Mucosa of descending colon (tissue), 3 donors: ENCODE measurements around the gene NME4. TPM values are rescaled to one million over a fixed set of nuclear protein-coding genes. Genes with fewer than 3 reads are reported as not detected.
A peak's percentile ranks its signal among the peaks of the same experiment; 100 is the strongest.

Source experiments
- ATAC-seq: fragments of 200-7000 bp; cut with Tn5 transposase; one replicate; pipeline ENCODE4 v1.9.1; 2020; ENCODE audit warnings: mild to moderate bottlenecking, moderate library complexity
- DNase-seq, 3 donors: peaks; one replicate each; pipeline ENCODE4 v3.0.0-alpha.2; 2020
- H3K36me3 ChIP-seq: fragments of 200-600 bp; one replicate; pipeline ENCODE4 v1.8.0; 2021; ENCODE audit warnings: low read depth, mild to moderate bottlenecking
- H3K4me1 ChIP-seq: fragments of 200-600 bp; one replicate; pipeline ENCODE4 v1.8.0; 2021; ENCODE audit warnings: low read depth, mild to moderate bottlenecking
- H3K4me3 ChIP-seq: fragments of 200-600 bp; one replicate; pipeline ENCODE4 v1.8.0; 2021; ENCODE audit warnings: mild to moderate bottlenecking
- H3K9me3 ChIP-seq: fragments of 200-600 bp; one replicate; pipeline ENCODE4 v1.8.0; 2021; ENCODE audit warnings: mild to moderate bottlenecking
- intact Hi-C, 2 donors: fragments of 100-400 bp; cut with DNase I in 1 of 2; cut with micrococcal nuclease in 1 of 2; formaldehyde crosslinking; loops; one replicate each; pipeline versions ENCODE4 v1.11.0 to v1.11.1; 2022; cut with DNase I, micrococcal nuclease
- total RNA-seq, 3 donors: library from RNA; stranded (reverse); fragmentation: NEBNext Ultra II Directional in 2 of 3; extraction: Animal tissue kit (Norgen Biotek cat#: 25700) in 2 of 3; gene quantifications; one replicate each; pipeline versions ENCODE4 v1.2.1 to v1.2.4, GENCODE V29; 2021 to 2023
- TF ChIP-seq, protein P1 (sequence below): fragments of 200-600 bp; IDR thresholded peaks from one replicate; pipeline ENCODE4 v1.8.0; 2022; ENCODE audit warnings: antibody characterized with exemption, mild to moderate bottlenecking
- donor health status: DM: no; HTN: no; CAD: no; lungs with moderate emphysema.
- donor health status: DM: no; HTN: no; CAD: no.
- donor health status: DM: no; HTN: yes; CAD: no.

The NME4 gene
- total RNA-seq, 3 donors from 2014 or later = 24.5 to 125 (median 43.6) TPM

DNA sequence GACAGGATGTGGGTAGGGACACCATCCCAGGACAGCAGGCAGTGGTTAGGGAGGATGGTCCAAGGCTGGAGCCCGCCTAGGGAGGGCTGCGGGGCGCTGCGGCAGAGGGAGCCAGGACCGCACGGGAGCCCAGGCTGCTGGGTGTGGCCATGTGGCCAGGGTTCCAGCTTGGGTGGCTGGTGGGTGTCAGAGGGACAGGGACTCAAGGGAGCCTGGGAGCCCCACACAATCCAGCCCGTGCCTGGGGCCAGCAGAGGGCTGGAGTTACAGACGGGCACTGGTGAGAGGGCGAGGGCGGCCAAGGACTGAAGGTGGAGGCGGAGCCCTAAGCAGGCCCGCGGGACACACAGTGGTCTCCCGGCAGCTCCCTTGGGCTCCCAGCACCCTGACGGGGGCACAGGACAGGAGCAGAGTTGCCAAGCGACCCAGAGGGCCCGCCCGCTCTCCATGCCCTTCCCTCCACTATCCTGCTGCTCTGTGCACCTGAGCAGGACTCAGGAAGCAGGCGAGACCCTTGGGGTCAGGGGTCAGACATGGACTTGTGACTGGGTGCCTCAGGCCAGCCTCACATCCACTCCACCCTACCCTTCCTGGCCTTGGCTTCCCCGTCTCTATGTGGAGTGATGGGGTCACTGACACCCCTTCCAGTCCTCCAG, 33.8 kb upstream of the NME4 start:
- Histone ChIP-seq H3K4me1 (peaks cover 4% of the 10 kb centered on the region), H3K9me3 (no peaks in the 10 kb centered on the region), H3K36me3 (no peaks in the 10 kb centered on the region), H3K4me3 (no peak overlapping the region)
- intact Hi-C loops = no loop called here
- DNase-seq = peak in 2 of 3 donors; percentile 25 to 43
- ATAC-seq = no peak
- TF ChIP-seq, protein P1, sequence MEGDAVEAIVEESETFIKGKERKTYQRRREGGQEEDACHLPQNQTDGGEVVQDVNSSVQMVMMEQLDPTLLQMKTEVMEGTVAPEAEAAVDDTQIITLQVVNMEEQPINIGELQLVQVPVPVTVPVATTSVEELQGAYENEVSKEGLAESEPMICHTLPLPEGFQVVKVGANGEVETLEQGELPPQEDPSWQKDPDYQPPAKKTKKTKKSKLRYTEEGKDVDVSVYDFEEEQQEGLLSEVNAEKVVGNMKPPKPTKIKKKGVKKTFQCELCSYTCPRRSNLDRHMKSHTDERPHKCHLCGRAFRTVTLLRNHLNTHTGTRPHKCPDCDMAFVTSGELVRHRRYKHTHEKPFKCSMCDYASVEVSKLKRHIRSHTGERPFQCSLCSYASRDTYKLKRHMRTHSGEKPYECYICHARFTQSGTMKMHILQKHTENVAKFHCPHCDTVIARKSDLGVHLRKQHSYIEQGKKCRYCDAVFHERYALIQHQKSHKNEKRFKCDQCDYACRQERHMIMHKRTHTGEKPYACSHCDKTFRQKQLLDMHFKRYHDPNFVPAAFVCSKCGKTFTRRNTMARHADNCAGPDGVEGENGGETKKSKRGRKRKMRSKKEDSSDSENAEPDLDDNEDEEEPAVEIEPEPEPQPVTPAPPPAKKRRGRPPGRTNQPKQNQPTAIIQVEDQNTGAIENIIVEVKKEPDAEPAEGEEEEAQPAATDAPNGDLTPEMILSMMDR = no peak

DNA sequence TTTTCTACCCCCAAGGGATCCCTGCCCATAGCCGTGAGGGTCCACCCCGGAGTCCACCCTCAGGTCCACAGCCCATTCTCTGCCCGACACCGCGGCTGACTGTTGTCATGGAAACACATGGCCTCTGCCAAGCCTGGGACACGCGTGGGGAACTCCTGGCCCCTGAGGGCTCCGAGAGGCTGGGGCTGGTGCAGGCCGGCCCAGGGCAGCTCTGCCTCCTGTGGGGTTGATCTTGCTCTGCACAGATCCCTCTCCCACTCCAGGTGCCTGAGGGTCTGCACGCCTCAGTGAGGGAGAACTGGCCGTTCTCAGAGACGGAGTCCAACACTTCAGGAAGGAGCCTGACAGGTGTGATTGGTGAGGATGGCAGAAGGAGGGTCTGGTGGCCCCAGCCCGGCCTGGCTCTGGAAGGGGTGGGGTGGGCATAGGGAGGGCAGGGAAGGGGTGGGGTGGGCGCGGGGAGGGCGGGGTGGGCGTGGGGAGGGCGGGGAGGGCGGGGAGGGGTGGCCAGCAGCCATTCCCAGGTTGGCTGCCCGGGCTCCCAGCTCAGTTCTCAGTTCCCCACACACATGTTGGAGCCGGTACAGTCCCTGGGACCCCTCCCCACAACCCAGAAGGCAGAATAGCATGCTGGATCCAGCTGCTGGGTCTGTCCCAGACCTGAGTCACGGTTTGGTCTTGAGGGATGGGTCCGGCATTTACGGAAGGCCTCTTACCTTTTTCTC, 33.1 kb upstream of the NME4 start:
- intact Hi-C loops = no loop called here
- no peaks in the 10 kb centered on the region for H3K36me3 ChIP-seq
- ATAC-seq (no peak), DNase-seq (peak in 2 of 3 donors; percentile 25 to 40)
- H3K9me3 ChIP-seq = no peaks in the 10 kb centered on the region
- TF ChIP-seq, protein P1 = no peak
- no peak overlapping the region for H3K4me3 ChIP-seq
- H3K4me1 ChIP-seq = peaks cover 4% of the 10 kb centered on the region

DNA sequence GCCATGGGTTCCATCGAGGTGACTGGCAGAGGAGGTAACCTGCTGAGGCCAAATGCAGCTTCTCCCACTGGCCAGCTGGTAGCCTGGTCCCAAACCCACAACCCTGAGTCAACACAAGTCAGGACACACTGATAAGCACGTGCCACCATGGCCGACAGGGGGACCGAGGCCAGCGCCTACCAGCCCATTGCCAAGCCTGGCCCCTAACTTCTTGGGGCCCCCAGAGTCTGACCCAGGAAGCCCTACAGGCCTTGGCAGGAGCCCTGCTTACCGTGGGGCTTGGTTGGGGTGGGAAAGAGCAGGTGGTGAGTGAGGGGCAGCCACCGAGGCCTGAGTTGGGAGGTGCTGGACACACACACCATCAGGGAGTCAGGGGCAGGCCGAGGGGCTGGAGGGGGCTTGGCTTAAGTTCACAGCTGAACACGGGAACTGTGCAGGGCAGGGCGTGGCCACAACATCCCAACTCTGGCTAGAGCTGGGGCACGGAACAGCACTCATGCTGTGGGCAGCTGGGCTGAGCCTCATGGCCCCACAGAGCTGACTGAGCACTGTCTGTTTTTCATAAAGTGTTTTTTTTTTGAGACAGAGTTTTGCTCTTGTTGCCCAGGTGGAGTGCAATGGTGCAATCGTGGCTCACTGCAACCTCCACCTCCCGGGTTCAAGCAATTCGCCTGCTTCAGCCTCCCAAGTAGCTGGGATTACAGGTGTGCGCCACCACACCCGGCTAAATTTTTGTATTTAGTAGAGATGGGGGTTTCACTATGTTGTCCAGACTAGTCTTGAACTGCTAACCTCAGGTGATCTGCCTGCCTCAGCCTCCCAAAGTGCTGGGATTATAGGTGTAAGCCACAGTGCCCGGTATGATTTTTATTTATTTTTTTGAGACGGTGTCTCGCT, 32.2 kb upstream of the NME4 start:
- Histone ChIP-seq H3K9me3 (no peaks in the 10 kb centered on the region), H3K36me3 (no peaks in the 10 kb centered on the region), H3K4me1 (peaks cover 8% of the 10 kb centered on the region), H3K4me3 (no peak overlapping the region)
- TF ChIP-seq, protein P1 = no peak
- intact Hi-C loops = no loop called here
- DNase-seq = peak in 2 of 3 donors; percentile 27 to 51
- no peak for ATAC-seq

DNA sequence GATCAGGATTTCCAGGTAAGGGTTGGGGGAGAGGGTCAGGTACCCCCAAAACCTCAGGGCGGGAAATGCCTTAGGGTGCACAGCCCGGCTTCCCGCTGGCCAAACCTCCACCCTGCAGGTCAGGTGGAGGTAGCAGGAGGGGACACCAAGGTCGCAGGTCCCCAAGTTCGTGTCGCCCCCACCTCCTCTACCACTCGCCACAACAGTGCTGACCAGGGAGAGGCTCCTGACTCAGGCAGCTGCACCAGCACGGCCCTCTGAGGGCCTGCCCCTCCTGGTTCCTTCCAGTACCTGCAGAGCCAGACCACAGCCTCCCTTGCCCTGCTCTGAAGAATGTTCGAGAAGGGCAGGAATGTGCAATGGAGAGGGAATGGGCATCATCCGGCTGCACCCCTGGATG, 30.5 kb upstream of the NME4 start:
- H3K4me1 ChIP-seq = peaks cover 15% of the 10 kb centered on the region
- intact Hi-C loops = no loop called here
- peak in 1 of 3 donors; percentile 31 for DNase-seq

DNA sequence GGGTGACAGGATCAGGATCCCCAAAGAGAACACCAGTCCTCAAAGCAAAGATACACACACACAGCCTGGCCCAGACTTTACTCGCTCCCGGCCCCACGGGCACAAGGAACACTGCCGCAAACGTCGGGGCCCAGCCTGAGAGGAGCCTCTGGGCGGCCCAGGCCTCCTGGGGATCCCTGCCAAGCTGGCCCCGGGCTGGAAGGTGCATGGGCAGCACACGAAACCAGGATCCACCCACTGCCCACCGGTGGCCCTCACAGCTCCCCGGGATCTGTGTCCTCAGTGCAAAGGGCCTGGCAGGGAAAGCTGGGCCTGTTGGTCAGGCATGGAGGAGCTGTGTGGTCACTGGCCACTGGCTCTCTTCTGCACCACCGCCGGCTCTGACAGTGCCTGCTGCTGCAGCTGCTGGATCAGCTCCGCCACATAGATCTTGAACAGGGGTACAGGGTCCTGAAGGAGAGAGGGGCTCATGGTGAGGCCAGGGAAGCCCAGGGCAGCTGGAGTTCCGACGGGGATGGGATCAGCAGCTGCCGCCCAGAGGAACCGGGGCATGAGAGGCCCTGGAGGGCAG, 29.6 kb upstream of the NME4 start:
- Histone ChIP-seq H3K9me3 (no peaks in the 10 kb centered on the region), H3K4me1 (peaks cover 15% of the 10 kb centered on the region), H3K4me3 (no peak overlapping the region), H3K36me3 (no peaks in the 10 kb centered on the region)
- ATAC-seq = no peak
- DNase-seq = peak in 2 of 3 donors; percentile 27 to 44
- intact Hi-C loops = no loop called here
- TF ChIP-seq, protein P1 = no peak

More for the DNA sequence above, 30.5 kb upstream of the NME4 start:
- ATAC-seq = no peak
- Histone ChIP-seq H3K4me3 (no peak overlapping the region), H3K9me3 (no peaks in the 10 kb centered on the region), H3K36me3 (no peaks in the 10 kb centered on the region)
- TF ChIP-seq, protein P1 = no peak
